Activated effector memory CD4-positive, alpha-beta T cell treated with Interleukin-2 at 50 U/mL for 16 hours (primary cell): ENCODE measurements around the gene FOXP2.
"Not testable (repeated sequence)": the region's sequence is repeated elsewhere in the genome, so short reads cannot be mapped to it uniquely, and the experiment has no call there.

Experiments used
- DNase-seq: peaks from one replicate; pipeline ENCODE4 v3.0.0-alpha.2; 2020

Gene FOXP2

GRCh38 chr7:114507381-114507780, 92.8 kb downstream of the FOXP2 start:
- DNase-seq: no peak

GRCh38 chr7:114508086-114508485, 93.5 kb downstream of the FOXP2 start:
- DNase-seq: no peak

- DNase-seq: not testable (repeated sequence)
Measured at GRCh38 chr7:114510824-114511223, 96.2 kb downstream of the FOXP2 start.

- no peak for DNase-seq
Measured at GRCh38 chr7:114519240-114519639, 104.6 kb downstream of the FOXP2 start.

- no peak for DNase-seq
Measured at GRCh38 chr7:114522081-114522480, 107.5 kb downstream of the FOXP2 start.

- no peak for DNase-seq
Measured at GRCh38 chr7:114527589-114527988, 113.0 kb downstream of the FOXP2 start.

GRCh38 chr7:114530057-114530611, 115.5 kb downstream of the FOXP2 start:
- no peak for DNase-seq

GRCh38 chr7:114531326-114531725, 116.7 kb downstream of the FOXP2 start:
- DNase-seq: no peak

- no peak for DNase-seq
Measured at GRCh38 chr7:114533131-114533530, 118.5 kb downstream of the FOXP2 start.

- no peak for DNase-seq
Measured at GRCh38 chr7:114534953-114535352, 120.3 kb downstream of the FOXP2 start.

- no peak for DNase-seq
Measured at GRCh38 chr7:114539575-114539974, 125.0 kb downstream of the FOXP2 start.

GRCh38 chr7:114540291-114540690, 125.7 kb downstream of the FOXP2 start:
- DNase-seq: no peak

GRCh38 chr7:114547346-114547745, 132.7 kb downstream of the FOXP2 start:
- not testable (repeated sequence) for DNase-seq

- DNase-seq: no peak
Measured at GRCh38 chr7:114548081-114548980, 133.7 kb downstream of the FOXP2 start.

- DNase-seq: no peak
Measured at GRCh38 chr7:114554781-114555537, 140.3 kb downstream of the FOXP2 start.

- DNase-seq: no peak
Measured at GRCh38 chr7:114567416-114567815, 152.8 kb downstream of the FOXP2 start.

GRCh38 chr7:114569220-114569619, 154.6 kb downstream of the FOXP2 start:
- no peak for DNase-seq

- DNase-seq: no peak
Measured at GRCh38 chr7:114574384-114574783, 159.8 kb downstream of the FOXP2 start.

- no peak for DNase-seq
Measured at GRCh38 chr7:114575098-114575497, 160.5 kb downstream of the FOXP2 start.

GRCh38 chr7:114580963-114581362, 166.3 kb downstream of the FOXP2 start:
- DNase-seq: not testable (repeated sequence)

GRCh38 chr7:114588506-114588905, 173.9 kb downstream of the FOXP2 start:
- DNase-seq: no peak

GRCh38 chr7:114589436-114589835, 174.8 kb downstream of the FOXP2 start:
- no peak for DNase-seq

- DNase-seq: no peak
Measured at GRCh38 chr7:114590298-114590697, 175.7 kb downstream of the FOXP2 start.

- DNase-seq: no peak
Measured at GRCh38 chr7:114598946-114599345, 184.3 kb downstream of the FOXP2 start.
